Fibroblast of pulmonary artery (primary cell): ENCODE results near the gene ARHGEF7.

ENCODE experiments used
- DNase-seq: peaks from one replicate; pipeline ENCODE4 v3.0.0-alpha.2; 2010; ENCODE audit warnings: low read depth
- H3K4me3 ChIP-seq: replicated peaks from 2 replicates; pipeline ENCODE4 v1.5.1; 2011; ENCODE audit warnings: low read depth, mild to moderate bottlenecking, control low read depth, low read length, moderate library complexity
- TF ChIP-seq, protein P1 (sequence below): IDR thresholded peaks from 2 replicates; pipeline ENCODE4 v1.5.1; 2011; ENCODE audit warnings: mild to moderate bottlenecking, control low read depth, low read length, inconsistent platforms; ENCODE audit errors: missing control alignments

Gene ARHGEF7

GRCh38 chr13:111302045-111302726 lies 187.1 kb downstream of the ARHGEF7 start:
- H3K4me3 ChIP-seq, result no peak overlapping the region
- TF ChIP-seq, protein P1, sequence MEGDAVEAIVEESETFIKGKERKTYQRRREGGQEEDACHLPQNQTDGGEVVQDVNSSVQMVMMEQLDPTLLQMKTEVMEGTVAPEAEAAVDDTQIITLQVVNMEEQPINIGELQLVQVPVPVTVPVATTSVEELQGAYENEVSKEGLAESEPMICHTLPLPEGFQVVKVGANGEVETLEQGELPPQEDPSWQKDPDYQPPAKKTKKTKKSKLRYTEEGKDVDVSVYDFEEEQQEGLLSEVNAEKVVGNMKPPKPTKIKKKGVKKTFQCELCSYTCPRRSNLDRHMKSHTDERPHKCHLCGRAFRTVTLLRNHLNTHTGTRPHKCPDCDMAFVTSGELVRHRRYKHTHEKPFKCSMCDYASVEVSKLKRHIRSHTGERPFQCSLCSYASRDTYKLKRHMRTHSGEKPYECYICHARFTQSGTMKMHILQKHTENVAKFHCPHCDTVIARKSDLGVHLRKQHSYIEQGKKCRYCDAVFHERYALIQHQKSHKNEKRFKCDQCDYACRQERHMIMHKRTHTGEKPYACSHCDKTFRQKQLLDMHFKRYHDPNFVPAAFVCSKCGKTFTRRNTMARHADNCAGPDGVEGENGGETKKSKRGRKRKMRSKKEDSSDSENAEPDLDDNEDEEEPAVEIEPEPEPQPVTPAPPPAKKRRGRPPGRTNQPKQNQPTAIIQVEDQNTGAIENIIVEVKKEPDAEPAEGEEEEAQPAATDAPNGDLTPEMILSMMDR, result no peak
- no peak for DNase-seq

DNA sequence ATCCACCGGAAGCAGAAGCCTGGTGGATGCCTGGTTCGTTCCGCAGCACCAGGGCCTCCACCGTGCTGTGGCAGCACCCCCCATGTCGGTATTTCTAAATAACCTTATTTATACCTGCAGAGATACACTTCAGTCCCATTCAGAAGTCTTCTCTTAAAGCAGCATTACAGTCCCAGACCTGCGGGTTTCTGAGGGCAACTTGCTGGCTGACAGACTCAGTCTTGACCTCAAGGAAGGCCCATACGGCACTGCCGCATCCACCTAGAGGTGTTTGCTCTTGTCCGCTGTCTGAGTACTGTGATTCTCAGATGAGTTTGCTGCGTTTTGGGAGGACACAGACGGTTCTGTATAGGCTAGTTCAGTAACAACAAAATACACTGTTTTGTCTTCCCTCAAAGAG lies 188.4 kb downstream of the ARHGEF7 start:
- TF ChIP-seq, protein P1, result no peak
- no peak overlapping the region for H3K4me3 ChIP-seq
- no peak for DNase-seq

- TF ChIP-seq, protein P1, result no peak
- no peak overlapping the region for H3K4me3 ChIP-seq
- DNase-seq, result no peak
Measured at GRCh38 chr13:111304041-111304544, 189.0 kb downstream of the ARHGEF7 start.

DNA sequence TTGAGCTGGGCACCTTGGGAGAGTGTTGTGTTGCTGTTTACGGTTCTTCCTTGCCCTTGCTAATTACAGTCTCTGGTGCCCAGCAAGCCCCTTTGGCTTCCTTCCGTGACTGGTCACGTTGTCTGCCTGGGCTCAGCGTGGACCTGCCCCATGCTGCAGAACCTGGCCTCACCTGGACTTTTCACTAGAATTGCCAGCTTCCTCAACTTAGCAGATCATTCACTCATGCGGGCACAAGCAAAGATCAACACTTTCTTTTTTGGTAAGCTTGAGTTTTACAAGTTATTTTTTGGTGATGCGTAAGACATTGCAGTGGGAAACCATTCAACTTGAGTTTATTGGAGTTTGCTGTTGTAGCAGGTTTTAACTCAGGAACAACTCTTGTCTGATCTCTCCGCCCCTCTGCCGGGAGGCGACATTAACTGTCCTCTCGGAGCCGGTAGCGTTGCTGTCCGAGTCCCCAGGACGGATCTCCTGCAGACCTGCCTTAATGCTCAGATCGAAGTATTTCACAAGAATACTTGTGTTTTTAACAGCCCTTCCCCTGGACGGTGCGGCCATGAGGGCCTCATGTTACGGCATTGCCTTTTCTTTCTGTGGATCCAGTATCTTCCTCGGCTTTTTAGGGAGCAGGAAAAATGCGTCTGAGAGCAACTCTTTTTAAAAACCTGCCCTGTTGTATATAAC lies 189.6 kb downstream of the ARHGEF7 start:
- no peak for DNase-seq
- TF ChIP-seq, protein P1, result no peak
- no peak overlapping the region for H3K4me3 ChIP-seq

DNA sequence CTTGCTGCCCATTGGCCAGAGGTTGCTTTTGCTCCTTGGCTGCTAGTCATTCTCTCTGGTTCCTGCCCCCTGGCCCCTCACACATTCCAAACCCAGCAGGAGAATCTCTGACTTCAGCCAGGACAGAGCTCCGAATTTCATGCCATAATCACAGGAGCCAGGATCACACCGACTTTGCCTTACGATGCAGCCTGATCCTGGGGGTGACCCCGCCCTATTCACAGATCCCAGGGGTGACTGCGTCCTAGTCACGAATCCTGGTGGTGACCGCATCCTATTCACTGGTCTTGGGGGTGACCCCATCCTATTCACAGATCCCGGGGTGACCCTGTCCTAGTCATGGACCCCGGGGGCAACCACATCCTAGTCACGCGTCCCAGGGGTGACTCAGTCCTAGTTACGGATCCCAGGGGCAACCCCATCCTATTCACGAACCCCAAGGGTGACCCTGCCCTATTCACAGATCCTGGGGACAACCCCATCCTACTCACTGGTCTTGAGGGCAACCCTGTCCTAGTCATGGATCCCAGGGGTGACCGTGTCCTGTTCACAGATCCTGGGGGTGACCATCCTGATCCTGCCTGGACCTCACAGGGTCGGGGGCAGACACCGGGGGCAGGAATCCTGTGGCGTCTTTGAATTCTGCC lies 198.0 kb downstream of the ARHGEF7 start:
- TF ChIP-seq, protein P1, result no peak

GRCh38 chr13:111313911-111314425 lies 198.9 kb downstream of the ARHGEF7 start:
- DNase-seq, result no peak
- no peak overlapping the region for H3K4me3 ChIP-seq
- TF ChIP-seq, protein P1, result no peak

More for the DNA sequence above, 198.0 kb downstream of the ARHGEF7 start:
- DNase-seq, result no peak
- H3K4me3 ChIP-seq, result no peak overlapping the region
